ENCODE measurements around the gene TIPARP. TPM values are rescaled to one million over a fixed set of nuclear protein-coding genes. Genes with fewer than 3 reads are reported as not detected.
"Not testable (repeated sequence)": the region's sequence is repeated elsewhere in the genome, so short reads cannot be mapped to it uniquely, and the experiment has no call there.

TIPARP gene
- total RNA-seq, 1 donor = 28.2 TPM

- peaks cover 53% of the 10 kb centered on the region for H3K36me3 ChIP-seq (ENCODE audit: insufficient read depth, low read length)
- no peaks in the 10 kb centered on the region for H3K9me3 ChIP-seq (ENCODE audit: low read depth, low read length)
- H3K4me3 ChIP-seq (ENCODE audit: insufficient read depth, low read length) = no peak overlapping the region
- no peak for DNase-seq (ENCODE audit: insufficient read length, low spot score, missing footprints)
- H3K27me3 ChIP-seq (ENCODE audit: insufficient read depth, low read length) = no peaks in the 10 kb centered on the region
- H3K79me2 ChIP-seq (ENCODE audit: insufficient read depth, low read length) = peaks cover 22% of the 10 kb centered on the region
- H3K27ac ChIP-seq (ENCODE audit: low read depth, low read length) = no peak overlapping the region
- H3K4me2 ChIP-seq (ENCODE audit: insufficient read depth, low read length) = no peak overlapping the region
- no peak overlapping the region for H2AFZ ChIP-seq (ENCODE audit: low read length)
- no peaks in the 10 kb centered on the region for H3K4me1 ChIP-seq (ENCODE audit: insufficient read depth, low read length)
- no peaks in the 10 kb centered on the region for H4K20me1 ChIP-seq (ENCODE audit: insufficient read depth, low read length)
- TF ChIP-seq, protein P1, sequence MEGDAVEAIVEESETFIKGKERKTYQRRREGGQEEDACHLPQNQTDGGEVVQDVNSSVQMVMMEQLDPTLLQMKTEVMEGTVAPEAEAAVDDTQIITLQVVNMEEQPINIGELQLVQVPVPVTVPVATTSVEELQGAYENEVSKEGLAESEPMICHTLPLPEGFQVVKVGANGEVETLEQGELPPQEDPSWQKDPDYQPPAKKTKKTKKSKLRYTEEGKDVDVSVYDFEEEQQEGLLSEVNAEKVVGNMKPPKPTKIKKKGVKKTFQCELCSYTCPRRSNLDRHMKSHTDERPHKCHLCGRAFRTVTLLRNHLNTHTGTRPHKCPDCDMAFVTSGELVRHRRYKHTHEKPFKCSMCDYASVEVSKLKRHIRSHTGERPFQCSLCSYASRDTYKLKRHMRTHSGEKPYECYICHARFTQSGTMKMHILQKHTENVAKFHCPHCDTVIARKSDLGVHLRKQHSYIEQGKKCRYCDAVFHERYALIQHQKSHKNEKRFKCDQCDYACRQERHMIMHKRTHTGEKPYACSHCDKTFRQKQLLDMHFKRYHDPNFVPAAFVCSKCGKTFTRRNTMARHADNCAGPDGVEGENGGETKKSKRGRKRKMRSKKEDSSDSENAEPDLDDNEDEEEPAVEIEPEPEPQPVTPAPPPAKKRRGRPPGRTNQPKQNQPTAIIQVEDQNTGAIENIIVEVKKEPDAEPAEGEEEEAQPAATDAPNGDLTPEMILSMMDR (IDR thresholded peaks at IDR 0.05; ENCODE audit: extremely low read depth, low read depth, low read length) = no peak
These were observed 36.0 kb downstream of the TIPARP start for GRCh38 chr3:156710429-156710828.

DNA sequence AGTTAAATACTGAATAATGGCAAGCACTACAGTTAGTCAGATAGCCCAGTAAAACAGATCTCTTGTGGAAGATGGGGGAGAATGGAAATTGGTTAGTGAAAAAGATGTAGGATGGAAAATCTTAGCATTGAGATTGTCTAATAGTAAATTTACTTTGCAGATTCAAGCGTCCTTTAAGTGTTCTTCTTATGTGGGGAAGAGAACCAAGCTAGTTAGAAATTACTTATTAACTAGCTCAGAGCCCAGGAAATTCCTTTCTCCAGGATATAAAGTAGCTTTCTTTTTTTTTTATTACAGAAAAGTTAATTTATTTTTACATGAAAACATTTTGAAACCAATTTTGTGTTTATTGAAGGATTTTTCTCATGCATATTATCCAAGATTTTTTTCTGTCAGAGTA is 36.7 kb downstream of the TIPARP start:
- Histone ChIP-seq H3K79me2 (ENCODE audit: insufficient read depth, low read length) (peaks cover 18% of the 10 kb centered on the region), H3K9me3 (ENCODE audit: low read depth, low read length) (no peaks in the 10 kb centered on the region), H3K27me3 (ENCODE audit: insufficient read depth, low read length) (no peaks in the 10 kb centered on the region), H3K4me3 (ENCODE audit: insufficient read depth, low read length) (no peak overlapping the region), H4K20me1 (ENCODE audit: insufficient read depth, low read length) (no peaks in the 10 kb centered on the region), H3K4me1 (ENCODE audit: insufficient read depth, low read length) (no peaks in the 10 kb centered on the region), H3K4me2 (ENCODE audit: insufficient read depth, low read length) (no peak overlapping the region), H2AFZ (ENCODE audit: low read length) (no peak overlapping the region), H3K36me3 (ENCODE audit: insufficient read depth, low read length) (peaks cover 51% of the 10 kb centered on the region), H3K27ac (ENCODE audit: low read depth, low read length) (no peak overlapping the region)
- TF ChIP-seq, protein P1 (IDR thresholded peaks at IDR 0.05; ENCODE audit: extremely low read depth, low read depth, low read length) = no peak
- no peak for DNase-seq (ENCODE audit: insufficient read length, low spot score, missing footprints)

DNA sequence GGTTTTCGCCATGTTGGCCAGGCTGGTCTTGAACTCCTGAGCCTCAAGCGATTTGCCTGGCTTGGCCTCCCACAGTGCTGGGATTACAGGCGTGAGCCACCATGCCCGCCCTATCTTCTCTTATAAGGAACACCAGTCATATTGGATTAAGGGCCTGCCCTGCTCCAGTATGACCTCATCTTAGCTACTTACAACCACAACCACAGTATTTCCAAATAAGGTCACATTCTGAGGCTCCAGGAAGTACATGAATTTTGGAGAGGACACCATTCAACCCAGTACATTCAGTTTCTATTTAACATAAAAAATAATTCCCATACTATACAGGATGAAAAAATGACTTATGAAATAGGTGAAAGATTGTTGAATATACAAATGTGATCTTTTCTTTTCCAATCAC is 37.6 kb downstream of the TIPARP start:
- H4K20me1 ChIP-seq (ENCODE audit: insufficient read depth, low read length); H3K4me1 ChIP-seq (ENCODE audit: insufficient read depth, low read length); DNase-seq (ENCODE audit: insufficient read length, low spot score, missing footprints); H3K27me3 ChIP-seq (ENCODE audit: insufficient read depth, low read length); H3K4me2 ChIP-seq (ENCODE audit: insufficient read depth, low read length); H3K27ac ChIP-seq (ENCODE audit: low read depth, low read length); H2AFZ ChIP-seq (ENCODE audit: low read length); H3K9me3 ChIP-seq (ENCODE audit: low read depth, low read length); H3K4me3 ChIP-seq (ENCODE audit: insufficient read depth, low read length): not testable (repeated sequence)
- Histone ChIP-seq H3K36me3 (ENCODE audit: insufficient read depth, low read length) (peaks cover 50% of the 10 kb centered on the region), H3K79me2 (ENCODE audit: insufficient read depth, low read length) (peaks cover 18% of the 10 kb centered on the region)

DNA sequence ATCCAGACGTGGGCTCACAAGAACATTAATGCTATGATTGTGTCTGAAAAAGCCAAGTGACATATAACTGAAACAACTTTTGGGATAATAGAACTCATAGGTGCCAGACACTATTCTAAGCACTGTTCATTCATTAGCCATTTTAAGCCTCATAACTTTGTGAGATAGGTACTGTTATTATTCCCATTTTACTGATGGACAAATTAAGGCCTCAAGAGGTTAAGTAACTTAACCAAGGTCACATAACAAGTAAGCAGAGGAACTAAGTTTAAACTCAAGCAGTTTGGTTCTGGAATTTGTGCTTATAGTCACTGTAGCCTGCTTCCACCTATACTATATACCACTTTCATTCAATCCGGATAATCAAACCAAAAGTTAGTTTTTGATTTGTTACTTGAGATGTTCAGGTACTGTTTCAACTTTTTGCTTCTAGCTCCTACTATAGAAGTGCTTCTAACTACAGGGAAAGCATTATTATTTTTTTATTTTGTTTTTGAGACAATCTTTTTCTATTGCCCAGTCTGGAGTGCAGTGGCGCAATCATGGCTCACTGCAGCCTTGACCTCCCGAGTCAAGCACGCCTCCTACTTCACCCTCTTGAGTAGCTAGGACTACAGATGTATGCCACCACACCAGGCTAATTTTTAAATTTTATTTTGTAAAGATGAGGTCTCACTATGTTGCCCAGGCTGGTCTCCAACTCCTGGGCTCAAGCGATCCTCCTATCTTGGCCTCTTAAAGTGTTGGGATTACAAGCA is 41.9 kb downstream of the TIPARP start:
- Histone ChIP-seq H3K4me1 (ENCODE audit: insufficient read depth, low read length) (no peaks in the 10 kb centered on the region), H3K36me3 (ENCODE audit: insufficient read depth, low read length) (peaks cover 26% of the 10 kb centered on the region), H3K4me2 (ENCODE audit: insufficient read depth, low read length) (no peak overlapping the region), H3K79me2 (ENCODE audit: insufficient read depth, low read length) (peaks cover 12% of the 10 kb centered on the region), H3K4me3 (ENCODE audit: insufficient read depth, low read length) (no peak overlapping the region), H3K9me3 (ENCODE audit: low read depth, low read length) (no peaks in the 10 kb centered on the region), H3K27me3 (ENCODE audit: insufficient read depth, low read length) (no peaks in the 10 kb centered on the region), H3K27ac (ENCODE audit: low read depth, low read length) (no peak overlapping the region), H4K20me1 (ENCODE audit: insufficient read depth, low read length) (no peaks in the 10 kb centered on the region), H2AFZ (ENCODE audit: low read length) (no peak overlapping the region)
- no peak for DNase-seq (ENCODE audit: insufficient read length, low spot score, missing footprints)
- TF ChIP-seq, protein P1 (IDR thresholded peaks at IDR 0.05; ENCODE audit: extremely low read depth, low read depth, low read length) = no peak
